GM19238 (cell line): ENCODE measurements around the gene BABAM1.

Experiments used
- DNase-seq: peaks from one replicate; pipeline ENCODE4 v3.0.0; 2011; ENCODE audit warnings: low spot score; ENCODE audit not compliant: insufficient read length

The BABAM1 gene

GRCh38 chr19:17266975-17267788, at the start of gene BABAM1:
Gene BABAM1, plus strand, starts transcription at chr19:17267443. Its CDS starts 1,364 bp downstream, at chr19:17268807.
- peak; percentile 98 for DNase-seq

- DNase-seq, result no peak
Measured at GRCh38 chr19:17219286-17219685, 48.0 kb upstream of the BABAM1 start.

GRCh38 chr19:17220207-17220758, 47.0 kb upstream of the BABAM1 start:
- no peak for DNase-seq

GRCh38 chr19:17225053-17225452, 42.2 kb upstream of the BABAM1 start:
- no peak for DNase-seq

GRCh38 chr19:17226002-17226933, 41.0 kb upstream of the BABAM1 start, which contains the start of gene OCEL1:
Gene OCEL1, plus strand, starts transcription at chr19:17226226. Its CDS starts 22 bp downstream, at chr19:17226248.
- peak; percentile 89 for DNase-seq

GRCh38 chr19:17227798-17228367, 39.4 kb upstream of the BABAM1 start:
- no peak for DNase-seq

GRCh38 chr19:17229890-17230289, 37.4 kb upstream of the BABAM1 start:
- no peak for DNase-seq

- no peak for DNase-seq
Measured at GRCh38 chr19:17232258-17232657, 35.0 kb upstream of the BABAM1 start.

GRCh38 chr19:17234911-17235299, 32.3 kb upstream of the BABAM1 start:
- peak; percentile 79 for DNase-seq

DNA sequence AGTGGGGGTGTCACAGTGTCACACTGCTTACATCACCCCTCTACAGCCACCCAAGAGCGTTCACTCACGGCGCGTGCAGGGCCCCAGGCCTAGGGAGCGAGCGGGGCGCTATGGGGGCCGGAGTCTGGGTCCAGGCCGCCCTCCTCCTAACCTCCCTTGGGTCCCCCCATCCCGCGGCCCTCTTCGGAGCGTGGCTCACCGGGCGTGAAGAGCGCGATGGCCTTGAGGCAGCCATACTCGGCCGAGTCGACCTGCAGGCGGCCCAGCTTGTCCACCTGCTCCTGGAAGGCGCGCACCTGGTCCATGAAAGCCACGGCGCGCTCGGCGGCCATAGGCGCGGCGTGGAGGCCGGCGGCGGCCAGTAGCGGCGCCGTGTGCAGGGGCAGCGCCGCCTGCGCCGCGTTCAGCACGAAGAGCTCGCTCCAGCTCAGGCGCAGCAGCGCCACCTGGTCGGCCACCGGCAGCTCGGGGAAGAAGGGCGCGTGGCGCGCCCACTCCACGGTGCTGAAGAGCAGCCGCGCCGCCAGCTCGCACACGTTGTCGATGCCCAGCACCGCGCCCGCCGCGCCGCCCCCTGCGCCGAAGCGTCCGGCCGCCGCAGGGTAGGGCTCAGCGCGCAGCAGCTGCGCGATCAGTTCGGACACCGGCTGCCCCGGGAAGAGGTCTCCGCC, 31.8 kb upstream of the BABAM1 start:
- peak; percentile 70 for DNase-seq

DNA sequence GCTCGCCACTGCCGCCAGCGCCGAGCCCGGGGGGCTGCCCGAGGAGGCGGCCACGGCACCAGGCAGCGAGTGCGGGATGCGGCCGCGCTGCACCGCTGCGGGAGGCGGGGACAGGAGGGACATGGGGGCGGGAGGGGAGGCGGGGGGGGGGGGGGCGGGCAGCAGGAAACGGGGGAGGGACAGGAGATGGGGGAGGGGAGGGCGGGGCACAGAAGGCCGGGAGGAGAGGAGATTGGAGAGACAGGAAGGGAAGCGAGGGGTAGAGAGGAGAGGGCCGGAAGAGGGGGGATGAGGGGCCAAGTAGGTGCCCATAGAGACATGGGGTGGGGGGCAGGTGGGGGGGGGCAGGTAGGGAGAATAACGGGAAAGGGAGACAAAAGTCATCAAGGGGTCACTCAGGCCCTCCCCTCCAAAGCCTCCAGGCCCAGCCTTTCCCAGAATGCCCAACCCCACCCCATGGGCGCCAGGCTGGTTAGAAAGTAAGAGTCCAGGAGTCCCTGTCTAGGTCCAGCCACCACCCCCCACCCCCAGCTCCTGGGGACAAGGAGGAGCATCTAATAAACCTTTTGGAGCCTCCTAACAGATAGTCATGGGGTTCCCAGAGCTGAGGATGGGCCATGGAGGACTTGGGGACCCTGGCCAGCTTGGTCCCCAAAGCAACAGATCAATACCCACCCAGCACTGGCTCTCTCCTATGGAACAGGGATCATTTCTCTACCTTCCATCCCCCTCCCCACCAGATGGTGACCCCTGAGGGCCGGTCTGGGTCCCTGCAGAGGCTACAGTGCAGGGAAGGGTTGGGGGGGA, 31.1 kb upstream of the BABAM1 start:
- DNase-seq, result peak; percentile 61

GRCh38 chr19:17236811-17237543, 30.3 kb upstream of the BABAM1 start:
- DNase-seq, result no peak

- no peak for DNase-seq
Measured at GRCh38 chr19:17237747-17238706, 29.2 kb upstream of the BABAM1 start.

GRCh38 chr19:17240062-17240752, 27.0 kb upstream of the BABAM1 start:
- DNase-seq, result no peak

- no peak for DNase-seq
Measured at GRCh38 chr19:17240826-17241399, 26.3 kb upstream of the BABAM1 start.

GRCh38 chr19:17242431-17243208, 24.6 kb upstream of the BABAM1 start:
- no peak for DNase-seq
